ENCODE results near the gene NOL9. TPM values are rescaled to one million over a fixed set of nuclear protein-coding genes. Genes with fewer than 3 reads are reported as not detected.

The NOL9 gene
- total RNA-seq, 1 donor from 2014 or later, result 16.7 TPM

DNA sequence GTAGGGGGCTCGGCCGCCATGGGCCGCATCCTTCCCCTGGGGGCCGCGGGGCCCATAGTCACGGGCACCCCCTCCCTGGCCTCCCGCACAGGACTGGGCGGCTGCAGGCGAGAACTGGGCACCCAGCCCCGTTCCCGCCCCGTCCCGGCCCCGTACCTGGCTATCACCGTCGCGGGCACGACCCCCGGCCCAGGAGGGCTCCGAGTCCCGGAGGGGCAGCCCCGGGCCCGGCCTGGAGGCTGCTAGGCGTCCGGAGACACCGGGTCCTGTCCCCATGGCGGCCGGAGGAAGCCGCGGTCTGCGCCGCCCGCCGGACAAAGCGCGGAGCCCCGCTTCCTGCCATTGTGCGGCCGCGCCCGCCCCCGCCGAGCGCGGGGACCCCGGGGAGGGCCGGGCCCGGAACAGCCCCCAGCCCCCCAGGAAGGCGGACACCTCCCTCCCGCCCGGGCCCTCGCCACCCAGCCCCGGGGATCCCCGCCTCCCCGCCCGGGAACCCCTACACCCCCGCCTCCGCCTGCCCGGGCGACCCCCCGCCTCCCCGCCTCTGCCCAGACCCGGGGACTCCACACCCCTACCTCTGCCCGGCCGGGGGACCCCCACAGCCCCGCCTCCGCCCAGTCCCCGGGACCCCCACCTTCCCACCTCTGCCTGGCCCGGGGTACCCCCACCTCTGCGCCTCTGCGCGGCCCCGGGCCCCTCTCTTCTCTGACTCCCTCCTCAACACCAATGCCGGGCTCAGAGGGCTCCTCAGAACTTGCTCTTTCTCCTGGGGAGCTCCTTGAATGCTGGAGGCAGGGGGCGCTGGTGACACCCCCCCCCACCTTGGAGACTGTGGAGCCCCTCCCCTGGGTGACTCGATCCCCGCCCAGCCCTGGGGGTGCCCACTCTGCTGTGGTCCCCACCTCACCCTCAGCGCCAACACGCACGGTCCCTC is 68.9 kb downstream of the NOL9 start:
- peak overlapping the region; percentile 41 for H3K27ac ChIP-seq
- H3K4me3 ChIP-seq, result peak overlapping the region; percentile 47 to 49
- TF ChIP-seq CTCF (IDR thresholded peaks at IDR 0.05), result no peak
- TF ChIP-seq POLR2A (IDR thresholded peaks at IDR 0.05), result no peak
- TF ChIP-seq POLR2AphosphoS5 (IDR thresholded peaks at IDR 0.05; ENCODE audit: insufficient read depth in 1 of 2, low read depth in 1 of 2), result no peak
- no peak for DNase-seq (ENCODE audit: extremely low spot score in 2 of 2)
- no peaks in the 10 kb centered on the region for H3K36me3 ChIP-seq
- no peaks in the 10 kb centered on the region for H3K9me3 ChIP-seq
- no peaks in the 10 kb centered on the region for H3K27me3 ChIP-seq
- H3K4me1 ChIP-seq, result peaks cover 40% of the 10 kb centered on the region
- intact Hi-C loops (cut with DNase I), result loop anchor here (10.0 kb wide), 1 partner anchor 159 kb away; no protein-coding TSS in a partner anchor

- H3K27ac ChIP-seq, result peak overlapping the region; percentile 41
- no peak for TF ChIP-seq POLR2A (IDR thresholded peaks at IDR 0.05)
- TF ChIP-seq CTCF (IDR thresholded peaks at IDR 0.05), result no peak
- no peak for TF ChIP-seq POLR2AphosphoS5 (IDR thresholded peaks at IDR 0.05; ENCODE audit: insufficient read depth in 1 of 2, low read depth in 1 of 2)
- H3K36me3 ChIP-seq, result no peaks in the 10 kb centered on the region
- no peaks in the 10 kb centered on the region for H3K27me3 ChIP-seq
- intact Hi-C loops (cut with DNase I), result loop anchor here (10.0 kb wide), 1 partner anchor 160 kb away; no protein-coding TSS in a partner anchor
- peaks cover 34% of the 10 kb centered on the region for H3K4me1 ChIP-seq
- H3K9me3 ChIP-seq, result no peaks in the 10 kb centered on the region
- H3K4me3 ChIP-seq, result peak overlapping the region; percentile 47 to 49
- no peak for DNase-seq (ENCODE audit: extremely low spot score in 2 of 2)
Measured at GRCh38 chr1:6484826-6485167, 69.5 kb downstream of the NOL9 start.

DNA sequence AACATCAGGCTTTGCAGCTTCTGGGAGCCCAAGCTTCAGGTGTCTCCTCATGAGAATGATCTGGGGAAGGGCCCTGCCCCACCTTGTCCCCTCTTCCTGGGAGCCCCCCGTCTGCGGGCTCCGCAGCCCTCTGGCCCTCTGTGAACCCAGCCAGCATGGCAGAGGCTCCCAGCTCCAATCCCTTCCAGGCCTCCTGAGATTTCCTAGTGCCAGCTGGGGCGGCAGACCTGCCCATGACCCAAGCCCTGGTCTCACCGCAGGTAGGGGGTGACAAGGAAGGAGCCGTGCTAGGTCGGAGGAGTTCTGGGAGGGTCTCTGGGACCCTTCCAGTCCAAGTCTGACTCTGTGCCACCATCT is 70.6 kb downstream of the NOL9 start:
- Histone ChIP-seq H3K36me3 (no peaks in the 10 kb centered on the region), H3K4me3 (no peak overlapping the region), H3K9me3 (no peaks in the 10 kb centered on the region), H3K4me1 (peaks cover 27% of the 10 kb centered on the region), H3K27ac (no peak overlapping the region), H3K27me3 (no peaks in the 10 kb centered on the region)
- intact Hi-C loops (cut with DNase I), result loop anchor here (10.0 kb wide), 1 partner anchor 161 kb away; no protein-coding TSS in a partner anchor
- no peak for DNase-seq (ENCODE audit: extremely low spot score in 2 of 2)
- TF ChIP-seq CTCF (IDR thresholded peaks at IDR 0.05) (no peak), POLR2A (IDR thresholded peaks at IDR 0.05) (no peak), POLR2AphosphoS5 (IDR thresholded peaks at IDR 0.05; ENCODE audit: insufficient read depth in 1 of 2, low read depth in 1 of 2) (no peak)

DNA sequence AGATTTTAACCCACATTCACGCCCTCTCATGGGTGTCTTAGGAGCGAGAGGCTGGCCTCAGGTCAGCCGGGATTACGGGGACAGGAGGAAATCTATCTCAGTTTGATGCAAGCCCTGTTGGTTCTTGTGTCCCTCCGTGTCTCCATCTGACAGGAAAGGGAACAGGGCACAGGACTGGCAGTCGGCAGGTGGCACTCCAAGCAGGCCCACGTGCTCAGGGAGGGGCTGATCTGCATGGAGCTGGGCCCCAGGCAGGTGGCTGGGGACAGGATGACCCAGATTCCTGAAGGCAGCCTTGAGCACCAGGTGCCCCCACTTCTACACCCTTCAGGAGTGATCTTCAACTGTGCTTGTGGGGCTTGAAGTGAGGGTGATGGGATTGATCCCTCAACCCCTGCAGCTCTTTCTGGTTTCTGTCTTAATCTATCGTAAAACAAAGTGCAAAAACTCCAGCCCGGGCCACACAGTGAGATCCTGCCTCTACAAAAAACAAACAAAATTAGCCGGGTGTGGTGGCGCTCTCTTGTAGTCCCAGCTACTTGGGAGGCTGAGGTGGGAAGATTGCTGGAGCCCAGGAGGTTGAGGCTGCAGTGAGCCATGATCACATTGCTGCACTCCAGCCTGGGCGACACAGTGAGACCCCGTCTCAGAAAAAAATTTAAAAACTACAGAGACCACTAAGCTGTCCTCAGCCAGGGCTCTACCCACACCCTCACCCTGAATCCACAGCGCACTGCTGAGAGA is 71.1 kb downstream of the NOL9 start:
- H3K27me3 ChIP-seq, result no peaks in the 10 kb centered on the region
- H3K27ac ChIP-seq, result no peak overlapping the region
- intact Hi-C loops (cut with DNase I), result loop anchor here (10.0 kb wide), 1 partner anchor 162 kb away; no protein-coding TSS in a partner anchor
- no peak overlapping the region for H3K4me3 ChIP-seq
- no peaks in the 10 kb centered on the region for H3K9me3 ChIP-seq
- no peak for DNase-seq (ENCODE audit: extremely low spot score in 2 of 2)
- peaks cover 23% of the 10 kb centered on the region for H3K4me1 ChIP-seq
- no peak for TF ChIP-seq POLR2A (IDR thresholded peaks at IDR 0.05)
- no peak for TF ChIP-seq POLR2AphosphoS5 (IDR thresholded peaks at IDR 0.05; ENCODE audit: insufficient read depth in 1 of 2, low read depth in 1 of 2)
- TF ChIP-seq CTCF (IDR thresholded peaks at IDR 0.05), result no peak
- H3K36me3 ChIP-seq, result no peaks in the 10 kb centered on the region

All from vagina (tissue), 2 donors.